Measurements from ENCODE around the gene CDC16.

- TF ChIP-seq GATA2 (IDR thresholded peaks at IDR 0.05; ENCODE audit: low read depth, low read length) (no peak), GATA3 (IDR thresholded peaks at IDR 0.05; ENCODE audit: low read depth, low read length) (no peak)
Measured at GRCh38 chr13:114282041-114282670, 47.5 kb downstream of the CDC16 start.

Data from SH-SY5Y (cell line).